ENCODE data around the gene VAV1.

DNA sequence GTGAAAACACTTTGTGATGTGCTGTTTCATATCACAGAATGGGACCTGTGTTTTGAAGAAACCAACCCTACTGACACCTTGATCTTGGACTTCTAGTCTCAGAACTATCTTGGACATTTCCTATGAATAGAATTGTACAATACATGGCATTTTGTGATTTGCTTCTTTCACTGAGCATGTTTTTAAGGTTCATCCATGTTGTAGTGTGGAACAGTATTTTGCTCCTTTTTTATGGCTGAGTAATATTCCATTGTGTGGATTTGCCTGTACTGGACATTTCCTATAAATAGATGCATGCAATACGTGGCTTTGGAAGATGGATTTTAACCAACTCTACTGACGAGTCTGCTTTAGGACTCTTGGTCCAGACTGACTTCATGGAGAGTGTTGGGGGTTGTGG is 46.8 kb downstream of the VAV1 start:
- TF ChIP-seq POLR2A (IDR thresholded peaks at IDR 0.05) = no peak
- TF ChIP-seq, protein P1, sequence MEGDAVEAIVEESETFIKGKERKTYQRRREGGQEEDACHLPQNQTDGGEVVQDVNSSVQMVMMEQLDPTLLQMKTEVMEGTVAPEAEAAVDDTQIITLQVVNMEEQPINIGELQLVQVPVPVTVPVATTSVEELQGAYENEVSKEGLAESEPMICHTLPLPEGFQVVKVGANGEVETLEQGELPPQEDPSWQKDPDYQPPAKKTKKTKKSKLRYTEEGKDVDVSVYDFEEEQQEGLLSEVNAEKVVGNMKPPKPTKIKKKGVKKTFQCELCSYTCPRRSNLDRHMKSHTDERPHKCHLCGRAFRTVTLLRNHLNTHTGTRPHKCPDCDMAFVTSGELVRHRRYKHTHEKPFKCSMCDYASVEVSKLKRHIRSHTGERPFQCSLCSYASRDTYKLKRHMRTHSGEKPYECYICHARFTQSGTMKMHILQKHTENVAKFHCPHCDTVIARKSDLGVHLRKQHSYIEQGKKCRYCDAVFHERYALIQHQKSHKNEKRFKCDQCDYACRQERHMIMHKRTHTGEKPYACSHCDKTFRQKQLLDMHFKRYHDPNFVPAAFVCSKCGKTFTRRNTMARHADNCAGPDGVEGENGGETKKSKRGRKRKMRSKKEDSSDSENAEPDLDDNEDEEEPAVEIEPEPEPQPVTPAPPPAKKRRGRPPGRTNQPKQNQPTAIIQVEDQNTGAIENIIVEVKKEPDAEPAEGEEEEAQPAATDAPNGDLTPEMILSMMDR (IDR thresholded peaks at IDR 0.05) = no peak
